SJSA1 (cell line): ENCODE results near the gene CRTC3. TPM values are rescaled to one million over a fixed set of nuclear protein-coding genes. Genes with fewer than 3 reads are reported as not detected.
"Not testable (repeated sequence)": the region's sequence is repeated elsewhere in the genome, so short reads cannot be mapped to it uniquely, and the experiment has no call there.

ENCODE experiments used
- DNase-seq, 2 experiments: peaks; one replicate each; pipeline ENCODE4 v3.0.0-alpha.2; 2015 to 2020; ENCODE audit warnings: low spot score in 2 of 2, low read depth in 1 of 2
- H3K27ac ChIP-seq: fragments of 250-450 bp; sonication (Bioruptor Pico); 2 replicates; pipeline ENCODE4 v1.5.1; 2020; ENCODE audit warnings: mild to moderate bottlenecking, moderate library complexity
- H3K27me3 ChIP-seq: fragments of 250-450 bp; sonication (Bioruptor Pico); replicated peaks from 2 replicates; pipeline ENCODE4 v1.5.1; 2020; ENCODE audit warnings: mild to moderate bottlenecking, moderate library complexity
- H3K36me3 ChIP-seq: fragments of 250-450 bp; sonication (Bioruptor Pico); 2 replicates; pipeline ENCODE4 v1.5.1; 2020; ENCODE audit warnings: mild to moderate bottlenecking
- H3K4me1 ChIP-seq: fragments of 250-450 bp; sonication (Bioruptor Pico); replicated peaks from 2 replicates; pipeline ENCODE4 v1.6.1; 2021; ENCODE audit warnings: mild to moderate bottlenecking
- H3K4me3 ChIP-seq: fragments of 250-450 bp; sonication (Bioruptor Pico); 2 replicates; pipeline ENCODE4 v1.5.1; 2020; ENCODE audit warnings: mild to moderate bottlenecking
- H3K9me3 ChIP-seq: fragments of 250-450 bp; sonication (Bioruptor Pico); replicated peaks from 2 replicates; pipeline ENCODE4 v1.5.1; 2020; ENCODE audit warnings: mild to moderate bottlenecking
- total RNA-seq: library from RNA; depleted of rRNA; stranded (reverse); fragments of >200 nt; shearing (Covaris generic); gene quantifications from 2 replicates; pipeline ENCODE4 v1.2.3, GENCODE V29; 2014

The CRTC3 gene
- total RNA-seq, 1 experiment from 2014 or later: 16.5 TPM

- no peaks in the 10 kb centered on the region for H3K4me1 ChIP-seq
- DNase-seq: no peak
- no peak overlapping the region for H3K27ac ChIP-seq
- no peaks in the 10 kb centered on the region for H3K9me3 ChIP-seq
- H3K27me3 ChIP-seq: no peaks in the 10 kb centered on the region
- peaks cover 29% of the 10 kb centered on the region for H3K36me3 ChIP-seq
- H3K4me3 ChIP-seq: no peak overlapping the region
Observed at GRCh38 chr15:90617668-90618097, 88.0 kb downstream of the CRTC3 start.

GRCh38 chr15:90618330-90619125, 88.8 kb downstream of the CRTC3 start:
- H3K36me3 ChIP-seq: peaks cover 29% of the 10 kb centered on the region
- no peak overlapping the region for H3K27ac ChIP-seq

GRCh38 chr15:90619468-90619867, 89.7 kb downstream of the CRTC3 start:
- Histone ChIP-seq H3K27ac (no peak overlapping the region), H3K36me3 (peaks cover 26% of the 10 kb centered on the region), H3K27me3 (no peaks in the 10 kb centered on the region), H3K9me3 (no peaks in the 10 kb centered on the region), H3K4me3 (no peak overlapping the region), H3K4me1 (no peaks in the 10 kb centered on the region)
- DNase-seq: no peak

More at GRCh38 chr15:90618330-90619125, 88.8 kb downstream of the CRTC3 start:
- DNase-seq: no peak
- H3K27me3 ChIP-seq: no peaks in the 10 kb centered on the region
- H3K4me3 ChIP-seq: no peak overlapping the region
- H3K4me1 ChIP-seq: no peaks in the 10 kb centered on the region
- no peaks in the 10 kb centered on the region for H3K9me3 ChIP-seq

GRCh38 chr15:90619939-90620338, 90.2 kb downstream of the CRTC3 start:
- Histone ChIP-seq H3K4me1 (no peaks in the 10 kb centered on the region), H3K36me3 (peaks cover 24% of the 10 kb centered on the region), H3K27ac (no peak overlapping the region), H3K4me3 (no peak overlapping the region), H3K9me3 (no peaks in the 10 kb centered on the region), H3K27me3 (no peaks in the 10 kb centered on the region)
- DNase-seq: no peak

- H3K4me1 ChIP-seq: no peaks in the 10 kb centered on the region
- no peak overlapping the region for H3K27ac ChIP-seq
- H3K36me3 ChIP-seq: peaks cover 21% of the 10 kb centered on the region
- no peak for DNase-seq
- H3K4me3 ChIP-seq: no peak overlapping the region
- H3K27me3 ChIP-seq: no peaks in the 10 kb centered on the region
- no peaks in the 10 kb centered on the region for H3K9me3 ChIP-seq
Observed at GRCh38 chr15:90620379-90621067, 90.8 kb downstream of the CRTC3 start.

- Histone ChIP-seq H3K36me3 (peaks cover 29% of the 10 kb centered on the region), H3K4me1 (no peaks in the 10 kb centered on the region), H3K4me3 (no peak overlapping the region), H3K9me3 (no peaks in the 10 kb centered on the region), H3K27ac (no peak overlapping the region), H3K27me3 (no peaks in the 10 kb centered on the region)
- no peak for DNase-seq
Observed at GRCh38 chr15:90623854-90624253, 94.1 kb downstream of the CRTC3 start.

- peaks cover 29% of the 10 kb centered on the region for H3K36me3 ChIP-seq
- no peaks in the 10 kb centered on the region for H3K4me1 ChIP-seq
- H3K4me3 ChIP-seq: no peak overlapping the region
- H3K27ac ChIP-seq: no peak overlapping the region
- DNase-seq: no peak
- no peaks in the 10 kb centered on the region for H3K27me3 ChIP-seq
- H3K9me3 ChIP-seq: no peaks in the 10 kb centered on the region
Observed at GRCh38 chr15:90624278-90624981, 94.7 kb downstream of the CRTC3 start.

GRCh38 chr15:90625037-90625436, 95.3 kb downstream of the CRTC3 start:
- Histone ChIP-seq H3K4me1 (no peaks in the 10 kb centered on the region), H3K9me3 (no peaks in the 10 kb centered on the region), H3K27ac (no peak overlapping the region), H3K36me3 (peaks cover 28% of the 10 kb centered on the region), H3K27me3 (no peaks in the 10 kb centered on the region), H3K4me3 (no peak overlapping the region)
- DNase-seq: no peak

- H3K36me3 ChIP-seq: peaks cover 37% of the 10 kb centered on the region
- H3K9me3 ChIP-seq: no peaks in the 10 kb centered on the region
- no peak overlapping the region for H3K27ac ChIP-seq
- H3K4me3 ChIP-seq: no peak overlapping the region
- H3K27me3 ChIP-seq: no peaks in the 10 kb centered on the region
- no peak for DNase-seq
- H3K4me1 ChIP-seq: no peaks in the 10 kb centered on the region
Observed at GRCh38 chr15:90629217-90629616, 99.5 kb downstream of the CRTC3 start.

- Histone ChIP-seq H3K4me3 (no peak overlapping the region), H3K27ac (no peak overlapping the region), H3K4me1 (no peaks in the 10 kb centered on the region), H3K36me3 (peaks cover 33% of the 10 kb centered on the region), H3K27me3 (no peaks in the 10 kb centered on the region), H3K9me3 (no peaks in the 10 kb centered on the region)
- no peak for DNase-seq
Observed at GRCh38 chr15:90633360-90633759, 103.6 kb downstream of the CRTC3 start.

- DNase-seq, H3K27me3 ChIP-seq, H3K4me1 ChIP-seq, H3K27ac ChIP-seq, H3K4me3 ChIP-seq, H3K9me3 ChIP-seq: not testable (repeated sequence)
- H3K36me3 ChIP-seq: peaks cover 21% of the 10 kb centered on the region
Observed at GRCh38 chr15:90636993-90637392, 107.3 kb downstream of the CRTC3 start.

GRCh38 chr15:90637693-90638092, 108.0 kb downstream of the CRTC3 start:
- Histone ChIP-seq H3K4me3 (no peak overlapping the region), H3K36me3 (peaks cover 20% of the 10 kb centered on the region), H3K9me3 (no peaks in the 10 kb centered on the region), H3K4me1 (no peaks in the 10 kb centered on the region), H3K27ac (no peak overlapping the region), H3K27me3 (no peaks in the 10 kb centered on the region)
- no peak for DNase-seq

- no peak overlapping the region for H3K27ac ChIP-seq
- H3K4me1 ChIP-seq: no peaks in the 10 kb centered on the region
- H3K9me3 ChIP-seq: no peaks in the 10 kb centered on the region
- peaks cover 18% of the 10 kb centered on the region for H3K36me3 ChIP-seq
- DNase-seq: no peak
- H3K4me3 ChIP-seq: no peak overlapping the region
- H3K27me3 ChIP-seq: no peaks in the 10 kb centered on the region
Observed at GRCh38 chr15:90638201-90638691, 108.5 kb downstream of the CRTC3 start.

GRCh38 chr15:90638963-90639362, 109.2 kb downstream of the CRTC3 start:
- DNase-seq: no peak
- H3K27ac ChIP-seq: no peak overlapping the region
- H3K27me3 ChIP-seq: no peaks in the 10 kb centered on the region
- no peaks in the 10 kb centered on the region for H3K4me1 ChIP-seq
- no peak overlapping the region for H3K4me3 ChIP-seq
- no peaks in the 10 kb centered on the region for H3K9me3 ChIP-seq
- H3K36me3 ChIP-seq: peaks cover 18% of the 10 kb centered on the region
